ENCODE data around the gene RMND5B. TPM values are rescaled to one million over a fixed set of nuclear protein-coding genes. Genes with fewer than 3 reads are reported as not detected.

RMND5B gene
- total and polyA plus RNA-seq, 2 of the 13 experiments (the other 11 are each of a cell fraction or from before 2014, with no cell fraction given): 18.6 to 20.4 TPM

GRCh38 chr5:178153530-178154340 lies 22.9 kb downstream of the RMND5B start, which contains the start of gene NHP2 (continued):
- TF ChIP-seq PRDM4 (CRISPR knock-in tag; IDR thresholded peaks at IDR 0.05; ENCODE audit: borderline replicate concordance) (no peak), KLF15 (CRISPR knock-in tag; IDR thresholded peaks at IDR 0.05; ENCODE audit: borderline replicate concordance) (no peak), ARNTL (CRISPR knock-in tag; IDR thresholded peaks at IDR 0.05) (0 out of 2 replicates have a peak, but pooled peaks have one; percentile 6), ZNF224 (CRISPR knock-in tag; IDR thresholded peaks at IDR 0.05) (no peak), KDM3A (CRISPR knock-in tag; IDR thresholded peaks at IDR 0.05; ENCODE audit: low read depth) (no peak), ZNF362 (CRISPR knock-in tag; IDR thresholded peaks at IDR 0.05; ENCODE audit: borderline replicate concordance) (peak; percentile 82), ZBTB25 (CRISPR knock-in tag; IDR thresholded peaks at IDR 0.05) (0 out of 2 replicates have a peak, but pooled peaks have one; percentile 51), ZNF615 (CRISPR knock-in tag; IDR thresholded peaks at IDR 0.05; ENCODE audit: borderline replicate concordance) (no peak), GLMP (CRISPR knock-in tag; IDR thresholded peaks at IDR 0.05; ENCODE audit: borderline replicate concordance) (no peak), NFE2L2 (IDR thresholded peaks at IDR 0.05; ENCODE audit: low read length) (no peak), ZBTB4 (CRISPR knock-in tag; IDR thresholded peaks at IDR 0.05; ENCODE audit: borderline replicate concordance) (no peak), ZFP82 (CRISPR knock-in tag; IDR thresholded peaks at IDR 0.05; ENCODE audit: borderline replicate concordance) (peak; percentile 29; the same call in 1 of the 2 replicates), GMEB2 (CRISPR knock-in tag; IDR thresholded peaks at IDR 0.05; ENCODE audit: low read depth) (0 out of 2 replicates have a peak, but pooled peaks have one; percentile 34), SALL1 (CRISPR knock-in tag; IDR thresholded peaks at IDR 0.05) (peak; percentile 81), ZNF788 (CRISPR knock-in tag; IDR thresholded peaks at IDR 0.05; ENCODE audit: borderline replicate concordance) (peak; percentile 63; the same call in 1 of the 2 replicates), REPIN1 (CRISPR knock-in tag; IDR thresholded peaks at IDR 0.05; ENCODE audit: borderline replicate concordance, low read depth) (0 out of 2 replicates have a peak, but pooled peaks have one; percentile 38)

Measured in HepG2 (cell line).